Thoracic aorta (tissue), 2 donors: Measurements from ENCODE around the gene TRIM60. TPM values are rescaled to one million over a fixed set of nuclear protein-coding genes. Genes with fewer than 3 reads are reported as not detected.

Experiments
- ATAC-seq: fragments of 150-250 bp; one replicate; pipeline ENCODE4 v1.8.0; 2017; ENCODE audit warnings: low read depth; ENCODE audit not compliant: insufficient number of reproducible peaks, low FRiP score
- DNase-seq: peaks from one replicate; pipeline ENCODE4 v3.0.0-alpha.2; 2020; ENCODE audit warnings: low spot score
- H3K27ac ChIP-seq, 2 donors: fragments of 200-600 bp; sonication (generic); 1 replicate in 1 of 2; 2 replicates in 1 of 2; pipeline ENCODE4 v1.5.1; 2016; ENCODE audit warnings: mild to moderate bottlenecking in 2 of 2, moderate library complexity in 2 of 2
- H3K27me3 ChIP-seq: fragments of 200-600 bp; sonication (generic); replicated peaks from 2 replicates; pipeline ENCODE4 v1.6.0; 2016; ENCODE audit warnings: mild to moderate bottlenecking; ENCODE audit not compliant: insufficient read depth
- H3K36me3 ChIP-seq: fragments of 200-600 bp; sonication (generic); one replicate; pipeline ENCODE4 v1.5.1; 2016
- H3K4me1 ChIP-seq, 2 donors: fragments of 200-600 bp; sonication (generic); 1 replicate in 1 of 2; 2 replicates in 1 of 2; pipeline versions ENCODE4 v1.5.1 to v1.6.0; 2016; ENCODE audit warnings: low read depth in 2 of 2, mild to moderate bottlenecking in 1 of 2; ENCODE audit not compliant: control insufficient read depth in 1 of 2
- H3K4me3 ChIP-seq: fragments of 200-600 bp; sonication (generic); 2 replicates; pipeline ENCODE4 v1.5.1; 2016; ENCODE audit warnings: mild to moderate bottlenecking
- H3K9me3 ChIP-seq: fragments of 200-600 bp; sonication (generic); 2 replicates; pipeline ENCODE4 v1.5.1; 2016
- CTCF ChIP-seq: fragments of 200-600 bp; sonication (generic); IDR thresholded peaks from one replicate; pipeline ENCODE4 v1.5.1; 2019; ENCODE audit warnings: antibody characterized with exemption
- total RNA-seq, 2 donors: library from RNA; depleted of rRNA; stranded (reverse); fragments of >200 nt; gene quantifications; one replicate each; pipeline versions ENCODE4 v1.1.0 to v1.2.3, GENCODE V29; 2016

TRIM60 gene
- total RNA-seq, 2 donors from 2014 or later, result not detected

DNA sequence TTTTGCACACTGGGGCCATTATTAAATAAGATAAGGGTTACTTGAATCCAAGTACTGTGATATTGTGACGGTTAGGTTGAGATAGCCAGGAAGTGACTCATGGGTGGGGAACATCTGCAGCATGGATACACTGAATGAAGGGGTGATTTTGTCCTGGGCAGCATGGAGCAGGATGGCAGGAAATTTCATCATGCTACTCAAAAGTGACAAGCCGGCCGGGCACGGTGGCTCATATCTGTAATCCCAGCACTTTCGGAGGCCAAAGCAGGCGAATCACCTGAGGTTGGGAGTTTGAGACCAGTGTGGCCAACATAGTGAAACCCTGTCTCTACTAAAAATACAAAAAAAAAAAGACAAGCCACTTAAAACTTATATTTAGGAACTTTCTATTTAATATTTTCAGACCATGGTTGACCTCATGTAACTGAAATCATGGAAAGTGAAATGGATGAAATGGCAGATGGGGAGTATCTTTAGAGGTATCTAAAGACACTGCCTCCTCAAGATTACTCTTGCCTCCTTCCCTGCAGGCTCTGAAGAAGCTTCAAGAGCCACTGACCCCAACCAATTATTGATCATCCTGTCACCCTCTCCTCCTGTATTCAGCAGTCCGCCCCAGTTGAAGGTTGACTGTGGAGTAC lies 3.9 kb upstream of the TRIM60 start:
- ATAC-seq (no peak), DNase-seq (no peak)
- TF ChIP-seq CTCF, result no peak
- H3K4me1 ChIP-seq, result no peaks in the 10 kb centered on the region
- H3K9me3 ChIP-seq, result no peaks in the 10 kb centered on the region
- H3K4me3 ChIP-seq, result no peak overlapping the region
- no peaks in the 10 kb centered on the region for H3K36me3 ChIP-seq
- no peak overlapping the region for H3K27ac ChIP-seq
- H3K27me3 ChIP-seq, result no peaks in the 10 kb centered on the region

DNA sequence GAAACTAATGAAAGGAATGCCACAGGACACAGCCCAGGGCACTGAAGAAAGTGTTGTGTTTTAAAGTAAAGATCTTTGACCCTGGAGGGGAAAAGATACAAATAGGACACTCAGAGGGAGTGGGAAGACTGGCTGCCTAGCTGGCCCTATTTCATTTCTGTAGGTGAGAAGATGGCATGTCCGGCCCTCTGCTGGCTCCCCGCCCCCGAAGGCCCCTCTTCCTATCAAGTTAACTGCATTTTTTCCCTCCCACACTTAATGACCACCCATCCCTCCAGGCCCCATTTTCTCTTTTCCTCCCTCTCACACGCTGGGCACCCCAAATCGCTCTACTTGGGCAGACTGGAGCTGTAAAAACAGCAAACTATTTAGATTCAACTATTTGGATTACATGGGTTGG lies 16.4 kb downstream of the TRIM60 start:
- no peak for DNase-seq

GRCh38 chr4:165052627-165053026 lies 20.8 kb downstream of the TRIM60 start:
- DNase-seq (no peak), ATAC-seq (no peak)
- Histone ChIP-seq H3K4me3 (no peak overlapping the region), H3K36me3 (no peaks in the 10 kb centered on the region), H3K4me1 (no peaks in the 10 kb centered on the region), H3K9me3 (no peaks in the 10 kb centered on the region), H3K27ac (no peak overlapping the region), H3K27me3 (no peaks in the 10 kb centered on the region)
- TF ChIP-seq CTCF, result no peak

More for the DNA sequence above, 16.4 kb downstream of the TRIM60 start:
- Histone ChIP-seq H3K9me3 (no peaks in the 10 kb centered on the region), H3K4me1 (no peaks in the 10 kb centered on the region), H3K36me3 (no peaks in the 10 kb centered on the region), H3K27ac (no peak overlapping the region), H3K4me3 (no peak overlapping the region), H3K27me3 (no peaks in the 10 kb centered on the region)
- ATAC-seq, result no peak
- TF ChIP-seq CTCF, result no peak

DNA sequence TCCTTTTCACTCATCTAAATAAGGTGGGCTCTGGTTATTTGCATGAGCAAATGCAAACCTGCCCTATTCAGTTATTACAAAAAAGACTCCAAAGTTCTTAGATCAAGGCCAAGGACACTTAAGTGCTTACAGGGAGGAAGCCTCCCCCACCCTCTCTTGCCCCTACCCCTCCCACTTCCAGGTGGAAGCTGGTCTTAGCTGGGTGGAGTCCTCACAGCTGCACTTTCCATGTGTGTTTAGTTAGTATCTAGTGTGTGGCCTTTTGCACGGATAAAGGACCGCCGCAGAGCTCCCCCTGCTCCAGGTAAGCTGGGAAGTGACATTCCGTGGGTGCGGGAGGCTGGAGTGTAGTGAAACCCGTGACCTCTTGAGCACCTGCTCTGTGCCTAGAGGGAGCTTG lies 21.8 kb downstream of the TRIM60 start, which contains the start of gene TRIM75:
TSS of gene TRIM75 (plus strand) at position 222 of the 400 bp plus-strand sequence. CDS start 5,282 bp downstream, outside the sequence.
- no peaks in the 10 kb centered on the region for H3K4me1 ChIP-seq
- no peak within 1 kb of the TSS for H3K4me3 ChIP-seq
- H3K27me3 ChIP-seq, result no peaks in the 10 kb centered on the region
- DNase-seq (no peak), ATAC-seq (no peak)
- no peak for TF ChIP-seq CTCF
- no peaks in the 10 kb centered on the region for H3K9me3 ChIP-seq
- H3K36me3 ChIP-seq, result no peaks in the 10 kb centered on the region
- no peak within 1 kb of the TSS for H3K27ac ChIP-seq

DNA sequence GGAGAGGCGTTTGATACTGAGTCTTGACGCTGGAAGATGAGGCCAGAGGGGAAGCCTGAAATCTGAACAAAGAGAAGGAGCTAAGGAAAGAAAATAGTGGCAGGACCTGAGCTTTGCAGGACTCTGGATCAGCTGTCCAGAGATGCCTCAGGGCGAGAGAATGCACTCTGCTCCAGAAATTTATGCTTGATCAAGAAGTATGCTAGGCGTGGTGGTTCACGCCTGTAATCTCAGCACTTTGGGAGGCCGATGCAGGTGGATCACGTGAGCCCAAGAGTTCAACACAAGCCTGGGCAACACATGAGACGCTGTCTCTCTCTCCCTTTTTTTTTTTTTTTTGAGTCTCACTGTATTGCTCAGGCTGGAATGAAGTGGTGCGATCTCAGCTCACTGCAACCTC lies 23.8 kb downstream of the TRIM60 start:
- ATAC-seq (no peak), DNase-seq (no peak)
- H3K27me3 ChIP-seq, result no peaks in the 10 kb centered on the region
- H3K4me3 ChIP-seq, result no peak overlapping the region
- TF ChIP-seq CTCF, result no peak
- no peak overlapping the region for H3K27ac ChIP-seq
- H3K36me3 ChIP-seq, result no peaks in the 10 kb centered on the region
- no peaks in the 10 kb centered on the region for H3K4me1 ChIP-seq
- H3K9me3 ChIP-seq, result no peaks in the 10 kb centered on the region
